HG03520 (cell line): Measurements from ENCODE around the gene ADARB1.

ENCODE experiments used
- ATAC-seq: cut with Tn5 transposase; IDR thresholded peaks from one replicate; pipeline ENCODE4 v1.9.1; 2021; ENCODE audit warnings: mild to moderate bottlenecking, moderate library complexity; ENCODE audit not compliant: unreplicated experiment

ADARB1 gene

DNA sequence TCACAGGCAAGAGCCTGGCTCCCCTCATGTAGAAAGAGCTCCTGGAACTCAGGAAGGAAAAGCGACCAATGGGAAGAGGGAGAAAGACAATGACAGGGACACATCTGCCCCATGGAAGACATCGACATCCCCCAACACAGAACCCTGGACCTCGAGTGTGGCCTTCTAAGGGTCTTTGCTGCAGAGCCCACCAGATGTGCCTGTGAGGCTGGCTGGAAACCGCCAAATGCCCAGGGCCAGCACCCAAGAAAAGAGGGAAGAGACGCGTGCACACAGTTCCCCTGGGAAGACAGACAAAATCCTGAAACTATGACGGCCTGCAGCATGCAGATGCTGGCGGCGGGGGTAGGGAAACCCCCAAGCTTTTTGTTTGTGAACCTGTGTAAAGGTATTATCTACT lies 36.4 kb upstream of the ADARB1 start:
- ATAC-seq: no peak

- no peak for ATAC-seq
Observed at GRCh38 chr21:45039317-45040156, 34.8 kb upstream of the ADARB1 start.

GRCh38 chr21:45040157-45040711 lies 34.1 kb upstream of the ADARB1 start:
- no peak for ATAC-seq

GRCh38 chr21:45040739-45041138 lies 33.6 kb upstream of the ADARB1 start:
- ATAC-seq: no peak

- ATAC-seq: no peak
Observed at GRCh38 chr21:45041351-45041805, 33.0 kb upstream of the ADARB1 start.

- no peak for ATAC-seq
Observed at GRCh38 chr21:45041984-45042663, 32.3 kb upstream of the ADARB1 start.

DNA sequence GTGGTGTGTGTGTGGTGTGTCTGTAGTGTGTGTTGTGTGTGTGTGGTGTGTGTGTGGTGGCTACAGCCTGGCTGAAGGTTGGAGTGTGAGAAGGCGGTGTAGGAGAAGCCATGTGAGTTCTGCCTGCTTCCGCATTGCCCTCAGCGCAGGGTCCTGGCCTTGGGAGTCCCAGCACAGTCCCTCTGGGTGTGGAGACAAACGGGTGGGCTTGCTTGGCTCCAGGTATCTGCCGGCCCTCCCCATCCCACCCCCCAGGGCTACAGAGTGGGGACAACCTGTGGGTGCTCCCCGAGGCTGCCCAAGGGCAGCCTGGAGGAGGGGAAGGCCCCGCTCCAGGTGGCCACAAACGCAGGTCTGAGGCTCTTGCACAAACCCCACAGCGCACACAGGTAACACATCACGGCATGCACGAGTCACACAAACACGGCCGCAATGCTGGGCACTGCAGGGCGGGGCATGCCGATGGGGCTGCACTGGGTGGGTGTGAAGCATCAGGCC lies 31.7 kb upstream of the ADARB1 start:
- ATAC-seq: no peak

DNA sequence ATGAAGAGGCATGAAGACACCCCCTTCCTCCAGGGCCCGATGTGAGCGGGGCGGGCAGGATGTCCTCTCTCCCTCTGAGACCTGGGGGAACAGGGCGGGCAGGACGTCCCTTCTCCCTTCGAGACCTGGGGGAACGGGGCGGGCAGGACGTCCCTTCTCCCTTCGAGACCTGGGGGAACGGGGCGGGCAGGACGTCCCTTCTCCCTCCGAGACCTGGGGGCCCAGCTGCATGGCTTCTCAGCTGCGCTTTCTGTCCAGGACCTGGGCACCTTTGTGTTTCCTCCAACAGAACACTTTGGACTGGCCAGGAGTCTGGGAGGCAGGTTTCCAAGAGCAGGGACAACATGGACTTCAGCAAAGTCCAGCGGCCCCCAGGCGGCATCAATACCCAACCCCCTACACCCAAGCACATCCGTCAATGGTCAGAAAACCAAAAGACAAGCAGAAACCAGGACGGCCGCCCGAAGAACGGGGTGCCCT lies 30.8 kb upstream of the ADARB1 start:
- no peak for ATAC-seq

DNA sequence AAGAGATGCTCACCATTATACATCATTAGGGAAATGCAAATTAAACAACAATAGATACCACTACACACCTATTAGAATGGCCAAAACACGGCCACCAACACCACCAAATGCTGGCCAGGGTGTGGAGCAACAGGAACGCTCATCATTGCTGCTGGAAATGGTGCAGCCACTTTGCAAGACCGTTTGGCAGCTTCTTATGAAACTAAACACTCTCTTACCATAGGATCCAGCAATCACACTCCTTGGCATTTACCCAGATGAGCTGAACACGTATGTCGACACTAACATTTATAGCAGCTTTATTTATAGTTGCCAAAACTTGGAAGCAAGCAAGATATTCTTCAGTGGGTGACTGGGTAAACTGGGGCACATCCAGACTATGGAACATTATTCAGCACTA lies 28.9 kb upstream of the ADARB1 start:
- ATAC-seq: no peak

DNA sequence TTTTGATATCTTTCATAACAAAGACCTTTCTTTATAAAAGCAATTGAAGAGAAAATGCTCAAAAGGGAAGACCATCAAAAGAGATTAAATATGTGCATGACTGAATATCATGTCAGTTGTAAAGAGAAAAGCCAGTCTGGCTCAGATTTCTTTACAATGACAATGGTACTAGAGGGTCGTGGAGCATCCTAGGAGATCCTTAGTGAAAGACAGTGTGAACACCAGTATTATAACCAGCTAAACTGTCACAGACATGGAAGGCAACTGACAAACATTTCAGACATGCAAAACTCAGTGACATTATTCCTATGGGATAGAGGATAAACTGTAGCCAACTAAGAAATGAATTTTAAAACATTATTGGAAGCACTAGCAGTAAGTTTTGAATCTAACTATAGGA lies 27.1 kb upstream of the ADARB1 start:
- no peak for ATAC-seq

DNA sequence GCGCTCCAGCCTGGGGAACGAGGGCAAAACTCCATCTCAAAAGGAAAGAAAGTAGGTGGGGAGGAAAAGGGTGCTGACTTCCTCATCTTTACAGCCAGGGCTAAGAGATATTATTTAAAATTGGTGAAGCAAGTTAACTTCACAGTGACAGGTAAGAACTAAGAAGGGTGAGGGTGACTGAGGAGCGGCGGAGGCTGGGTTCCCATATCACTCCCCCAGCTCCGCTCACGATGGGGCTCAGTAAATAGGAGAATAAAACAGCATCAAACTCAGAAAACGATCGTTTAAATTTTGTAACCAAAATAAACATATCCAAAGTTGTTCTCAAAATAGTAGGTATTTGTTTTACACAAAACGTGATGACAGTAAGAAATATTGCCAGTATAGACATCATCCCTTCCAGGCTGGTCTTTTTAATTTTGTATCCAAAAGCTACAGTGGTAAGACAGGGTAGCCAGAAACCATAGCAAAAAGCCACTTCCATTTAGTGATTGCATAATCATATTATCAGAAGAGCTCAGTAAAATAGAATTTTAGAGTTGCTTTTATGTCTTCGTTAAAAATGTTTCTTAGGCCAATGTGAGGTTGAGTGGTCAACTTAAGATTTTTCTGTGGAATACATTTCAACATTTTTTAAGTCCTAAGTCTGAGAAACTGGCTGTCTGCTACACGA lies 26.2 kb upstream of the ADARB1 start:
- ATAC-seq: no peak

- ATAC-seq: no peak
Observed at GRCh38 chr21:45048968-45049367, 25.4 kb upstream of the ADARB1 start.

DNA sequence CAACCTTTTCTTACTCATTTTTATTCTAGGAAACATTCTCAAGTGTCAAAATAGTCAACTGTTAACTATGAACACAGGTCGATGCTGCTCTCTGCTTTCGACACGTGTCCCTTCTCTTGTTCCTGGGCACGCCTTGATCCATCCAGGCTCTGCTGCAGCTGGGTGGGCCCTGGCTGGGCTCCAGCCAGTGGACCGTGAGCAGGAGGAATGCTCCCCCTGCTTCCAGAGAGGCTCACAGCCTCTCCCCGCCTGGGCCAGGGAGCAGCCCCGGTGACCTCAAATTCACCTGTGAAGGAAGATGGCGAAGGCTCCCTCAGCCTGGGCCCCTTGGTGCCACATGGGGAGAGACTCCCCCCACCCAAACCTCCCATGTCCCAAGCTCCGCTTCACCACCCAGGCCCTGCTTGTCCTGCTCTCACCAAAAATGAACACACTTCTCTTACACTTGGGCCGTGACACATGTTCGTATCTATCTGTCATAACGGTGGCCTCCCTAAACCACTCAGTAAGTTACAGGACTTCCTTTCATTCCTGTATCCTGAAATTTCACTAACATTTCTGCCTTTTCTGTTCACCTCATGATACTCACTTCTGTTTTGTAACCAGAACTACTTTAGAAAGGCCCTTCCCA lies 24.6 kb upstream of the ADARB1 start:
- no peak for ATAC-seq

DNA sequence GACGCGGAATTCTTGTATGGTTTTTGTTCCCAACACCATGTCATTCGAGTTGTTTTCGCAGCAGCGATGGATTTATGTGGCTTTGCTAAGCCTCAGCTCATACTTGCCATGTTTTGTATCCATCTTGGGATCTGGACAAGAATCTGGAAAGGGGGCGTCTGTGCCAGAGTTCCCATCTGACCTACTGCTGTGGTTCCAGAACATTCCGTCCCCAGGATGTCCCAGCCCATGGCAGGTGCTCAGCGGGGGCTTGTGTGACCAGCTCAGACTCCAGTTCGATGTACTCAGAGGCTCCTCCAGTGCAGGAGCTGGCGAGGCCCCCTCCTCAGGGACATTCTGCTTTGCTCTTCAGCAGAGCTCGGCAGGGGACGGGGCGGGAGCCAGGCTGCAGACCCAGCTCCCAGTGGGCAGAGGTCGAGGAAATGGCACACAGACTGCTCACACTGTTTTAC lies 24.0 kb upstream of the ADARB1 start:
- ATAC-seq: no peak

GRCh38 chr21:45050797-45051489 lies 23.4 kb upstream of the ADARB1 start:
- ATAC-seq: no peak

DNA sequence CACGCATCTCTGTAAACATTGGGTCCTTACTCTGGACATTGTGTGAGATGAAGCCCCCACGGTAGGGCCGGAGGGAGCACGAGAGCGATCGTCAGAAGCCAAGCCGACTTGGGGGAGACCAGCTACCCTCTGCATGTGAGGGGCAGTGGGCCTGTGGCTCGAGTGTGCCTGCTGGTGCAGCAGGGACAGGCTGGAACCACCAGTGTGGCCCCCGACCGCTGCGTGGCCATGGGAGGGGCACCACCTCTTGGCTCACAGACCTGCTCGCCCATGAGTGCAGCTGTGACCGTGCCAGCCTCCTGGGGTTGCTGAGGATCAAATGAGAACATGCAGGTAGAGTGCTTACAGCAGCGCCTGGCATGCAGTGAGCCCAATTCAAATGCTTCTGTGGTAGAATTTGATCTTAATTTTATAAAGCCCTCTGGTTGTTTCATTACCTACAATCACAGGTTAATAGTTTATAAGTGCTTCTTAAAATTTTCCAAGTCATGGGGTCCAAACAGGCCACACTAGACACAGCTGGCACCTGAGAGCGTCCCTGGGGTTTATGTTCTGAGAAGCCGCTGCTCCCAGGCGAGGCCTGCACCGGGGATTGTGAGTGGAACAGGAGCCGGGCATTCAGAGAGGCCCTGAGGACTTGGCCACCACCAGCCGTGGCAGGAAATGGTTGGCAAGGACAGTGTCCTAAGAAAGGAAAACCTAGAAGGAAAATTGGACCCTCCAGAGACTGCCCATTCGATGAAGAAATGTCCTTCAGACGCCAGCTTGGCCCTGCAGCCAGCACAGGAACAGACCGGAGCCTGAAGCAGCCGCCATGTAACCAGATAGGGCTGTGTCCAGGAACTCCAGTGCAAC lies 22.6 kb upstream of the ADARB1 start:
- ATAC-seq: no peak

- no peak for ATAC-seq
Observed at GRCh38 chr21:45052960-45053359, 21.4 kb upstream of the ADARB1 start.

DNA sequence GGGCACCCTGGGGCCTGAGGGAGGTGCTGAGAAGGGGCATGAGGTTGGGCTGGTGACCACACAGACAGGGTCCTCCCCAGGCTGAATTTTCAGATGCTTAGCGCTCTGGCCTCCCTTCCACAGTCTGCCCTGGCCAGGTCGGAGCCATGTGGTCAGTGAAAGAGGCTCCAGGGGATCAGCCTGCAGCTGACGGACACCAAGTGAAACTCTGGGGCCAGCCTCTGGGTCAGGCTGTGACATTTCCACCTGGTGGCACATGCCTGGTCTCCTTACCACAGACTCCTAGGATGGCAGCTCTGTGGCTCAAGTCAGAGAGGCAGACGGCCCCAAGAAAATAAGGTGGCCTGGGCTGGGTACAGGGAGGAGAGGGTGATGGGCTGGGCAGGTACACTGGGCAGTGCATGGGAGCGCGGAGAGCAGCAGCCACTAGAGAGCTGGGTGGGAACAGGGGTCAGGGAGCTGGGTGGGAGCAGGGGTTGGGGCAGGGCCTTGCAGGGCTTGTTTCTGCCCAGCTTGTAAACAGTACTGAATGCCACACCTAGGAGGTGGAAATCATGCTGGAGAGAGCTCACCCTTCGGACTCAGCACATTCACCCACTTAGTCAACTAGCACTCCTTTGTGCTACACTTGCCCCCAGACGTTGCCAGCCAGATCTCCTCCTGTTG lies 20.7 kb upstream of the ADARB1 start:
- no peak for ATAC-seq
